Lower leg skin (tissue), 4 donors: ENCODE data around the gene TRABD2A. TPM values are rescaled to one million over a fixed set of nuclear protein-coding genes. Genes with fewer than 3 reads are reported as not detected.
"Not testable (repeated sequence)": the region's sequence is repeated elsewhere in the genome, so short reads cannot be mapped to it uniquely, and the experiment has no call there.

Experiments
- DNase-seq, 2 donors: peaks; one replicate each; pipeline ENCODE4 v3.0.0-alpha.2; 2019; ENCODE audit warnings: low spot score in 2 of 2
- H3K4me3 ChIP-seq: fragments of 200-600 bp; sonication (generic); 2 replicates; pipeline ENCODE4 v1.5.1; 2017; ENCODE audit warnings: mild to moderate bottlenecking, low read depth; ENCODE audit not compliant: poor library complexity, severe bottlenecking
- CTCF ChIP-seq, 3 donors: fragments of 450-650 bp; IDR thresholded peaks; one replicate each; pipeline ENCODE4 v1.5.1; 2016; ENCODE audit warnings: antibody characterized with exemption in 3 of 3, mild to moderate bottlenecking in 3 of 3, moderate library complexity in 2 of 3
- POLR2A ChIP-seq, 2 donors: fragments of 450-650 bp; IDR thresholded peaks; one replicate each; pipeline ENCODE4 v1.6.1; 2016 to 2017; ENCODE audit warnings: antibody characterized with exemption in 2 of 2, mild to moderate bottlenecking in 1 of 2, moderate library complexity in 1 of 2
- WGBS, 2 donors: methylation state at CpG; one replicate each; pipeline ENCODE4 v1.1.5; 2018; 5-methylcytosine and 5-hydroxymethylcytosine counted together
- intact Hi-C: fragments of 100-400 bp; cut with DNase I; formaldehyde crosslinking; loops from one replicate; pipeline ENCODE4 v1.15.0; 2023; ENCODE audit warnings: low total_unique reads
- total RNA-seq, 4 donors: library from RNA; depleted of rRNA; stranded (reverse); fragments of >200 nt; gene quantifications; one replicate each; pipeline ENCODE4 v1.1.0, GENCODE V29; 2016

TRABD2A gene
- total RNA-seq, 4 donors from 2014 or later, result 0.17 to 2.1 (median 1.5) TPM; not detected in 1

DNA sequence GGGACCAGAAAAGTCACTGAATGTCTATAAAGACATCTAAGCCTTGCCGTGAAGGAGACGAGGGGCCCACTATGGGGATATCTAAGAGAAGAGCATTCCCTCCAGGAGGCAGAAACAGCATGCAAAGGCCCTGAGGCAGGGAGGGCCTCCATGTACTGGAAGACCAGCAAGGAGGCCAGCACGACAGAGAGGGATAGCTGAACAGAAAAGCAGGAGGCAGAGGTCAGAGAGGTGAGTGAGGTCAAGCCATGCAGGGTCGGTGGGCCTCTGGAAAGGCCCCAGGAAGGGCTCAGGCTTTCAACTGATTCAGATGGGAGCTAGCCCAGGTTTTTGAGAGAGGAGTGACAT, 5.7 kb downstream of the TRABD2A start:
- DNase-seq, result peak in 1 of 2 donors; percentile 72
- intact Hi-C loops, result no loop called here
- 68 to 75% methylated on average over 4 of the region's 4 CpGs for WGBS, 2 donors
- no peak overlapping the region for H3K4me3 ChIP-seq
- TF ChIP-seq CTCF (IDR thresholded peaks at IDR 0.05), result no peak

- 71 to 84% methylated on average over 7 of the region's 7 CpGs for WGBS, 2 donors
- H3K4me3 ChIP-seq, result no peak overlapping the region
- DNase-seq, result peak in 1 of 2 donors; percentile 79
- intact Hi-C loops, result no loop called here
- TF ChIP-seq CTCF (IDR thresholded peaks at IDR 0.05) (no peak), POLR2A (IDR thresholded peaks at IDR 0.05) (no peak)
Measured at GRCh38 chr2:84874381-84875212, 6.3 kb downstream of the TRABD2A start.

DNA sequence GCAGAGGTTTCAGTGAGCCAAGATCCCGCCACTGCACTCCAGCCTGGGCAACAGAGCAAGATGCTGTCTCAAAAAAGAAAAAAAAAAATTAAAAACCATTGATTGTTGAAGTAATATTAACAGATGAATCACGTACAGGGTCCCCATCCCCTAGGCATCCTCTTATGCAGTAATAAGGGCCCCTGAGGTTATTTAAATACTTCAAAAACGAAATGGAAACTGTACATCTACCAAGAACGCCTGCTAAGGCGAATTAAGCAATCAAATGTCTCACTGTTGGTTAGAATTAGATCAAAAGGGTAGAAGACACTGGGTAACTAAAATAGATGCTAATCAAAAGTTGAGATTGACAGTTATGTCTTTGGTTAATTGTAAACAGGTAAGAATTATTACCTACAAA, 7.5 kb downstream of the TRABD2A start:
- no peak for DNase-seq
- 86 to 87% methylated on average over 5 of the region's 5 CpGs for WGBS, 2 donors

DNA sequence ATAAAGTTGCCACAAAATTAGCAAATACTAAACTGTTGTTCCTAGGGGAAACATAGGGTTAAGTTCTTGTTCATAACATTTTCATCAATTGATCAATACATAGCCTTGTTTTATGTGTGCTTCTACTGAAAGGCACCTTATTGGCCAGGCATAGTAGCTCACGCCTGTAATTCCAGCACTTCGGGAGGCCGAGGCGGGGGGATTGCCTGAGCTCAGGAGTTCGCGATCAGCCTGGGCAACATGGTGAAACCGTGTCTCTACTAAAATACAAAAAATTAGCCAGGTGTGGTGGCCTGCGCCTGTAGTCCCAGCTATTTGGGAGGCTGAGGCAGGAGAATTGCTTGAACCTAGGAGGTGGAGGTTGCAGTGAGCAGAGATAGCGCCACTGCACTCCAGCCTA, 8.2 kb downstream of the TRABD2A start:
- DNase-seq, result peak in 1 of 2 donors; percentile 68
- intact Hi-C loops, H3K4me3 ChIP-seq: not testable (repeated sequence)
- WGBS, 2 donors, result 93 to 96% methylated on average over 9 of the region's 9 CpGs

More for the DNA sequence above, 7.5 kb downstream of the TRABD2A start:
- intact Hi-C loops, result no loop called here
- no peak for TF ChIP-seq CTCF (IDR thresholded peaks at IDR 0.05)
- TF ChIP-seq POLR2A (IDR thresholded peaks at IDR 0.05), result no peak
- no peak overlapping the region for H3K4me3 ChIP-seq

DNA sequence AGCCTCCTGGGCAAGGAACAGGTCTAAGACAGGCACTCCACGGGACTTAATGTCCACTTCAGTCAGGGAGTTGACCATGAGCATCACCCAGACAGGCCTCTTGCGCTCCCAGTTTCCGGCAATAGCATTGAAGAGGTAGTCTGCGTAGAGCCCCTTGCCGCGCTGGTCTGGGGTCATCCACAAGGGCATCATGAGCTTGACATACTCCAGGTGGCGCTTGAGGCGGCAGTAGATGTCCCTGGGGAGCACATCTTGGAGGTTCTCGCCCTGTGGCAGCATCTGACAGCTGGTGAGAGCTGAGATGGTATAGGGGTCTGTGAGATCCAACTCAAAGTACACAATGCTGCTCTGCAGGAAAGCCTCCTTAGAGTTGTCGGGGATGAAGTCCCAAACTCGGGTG, 10.6 kb downstream of the TRABD2A start:
- WGBS, 2 donors, result 92 to 97% methylated on average over 10 to 11 of the region's 11 CpGs

GRCh38 chr2:84868327-84868726, 12.6 kb downstream of the TRABD2A start:
- 92 to 93% methylated on average over 4 of the region's 4 CpGs for WGBS, 2 donors
- intact Hi-C loops, DNase-seq, H3K4me3 ChIP-seq: not testable (repeated sequence)

More for the DNA sequence above, 10.6 kb downstream of the TRABD2A start:
- TF ChIP-seq POLR2A (IDR thresholded peaks at IDR 0.05) (no peak), CTCF (IDR thresholded peaks at IDR 0.05) (no peak)
- H3K4me3 ChIP-seq, result no peak overlapping the region
- intact Hi-C loops, result no loop called here
- DNase-seq, result peak in 1 of 2 donors; percentile 70

GRCh38 chr2:84866122-84866521, 14.8 kb downstream of the TRABD2A start:
- intact Hi-C loops, result no loop called here
- DNase-seq, result no peak
- no peak overlapping the region for H3K4me3 ChIP-seq
- TF ChIP-seq CTCF (IDR thresholded peaks at IDR 0.05) (no peak), POLR2A (IDR thresholded peaks at IDR 0.05) (no peak)
- 64 to 66% methylated on average over 3 of the region's 3 CpGs for WGBS, 2 donors
